Measurements from ENCODE around the gene NKD2. TPM values are rescaled to one million over a fixed set of nuclear protein-coding genes. Genes with fewer than 3 reads are reported as not detected.
"Not testable (repeated sequence)": the region's sequence is repeated elsewhere in the genome, so short reads cannot be mapped to it uniquely, and the experiment has no call there.

NKD2 gene
- polyA plus RNA-seq, 4 donors, result 7.8 to 25.3 (median 15.1) TPM

- no peak for DNase-seq (ENCODE audit: low read depth in 4 of 4, low spot score in 3 of 4)
These were observed 72.9 kb downstream of the NKD2 start for GRCh38 chr5:1081519-1081918.

- DNase-seq (ENCODE audit: low read depth in 4 of 4, low spot score in 3 of 4), result not testable (repeated sequence)
These were observed 74.4 kb downstream of the NKD2 start for GRCh38 chr5:1083026-1083425.

- no peak for DNase-seq (ENCODE audit: low read depth in 4 of 4, low spot score in 3 of 4)
These were observed 75.4 kb downstream of the NKD2 start for GRCh38 chr5:1083823-1084605.

- no peak for DNase-seq (ENCODE audit: low read depth in 4 of 4, low spot score in 3 of 4)
These were observed 76.8 kb downstream of the NKD2 start for GRCh38 chr5:1085391-1085790.

GRCh38 chr5:1086137-1086536, 77.5 kb downstream of the NKD2 start:
- no peak for DNase-seq (ENCODE audit: low read depth in 4 of 4, low spot score in 3 of 4)

GRCh38 chr5:1086871-1087270, 78.3 kb downstream of the NKD2 start:
- DNase-seq (ENCODE audit: low read depth in 4 of 4, low spot score in 3 of 4), result no peak

- DNase-seq (ENCODE audit: low read depth in 4 of 4, low spot score in 3 of 4), result no peak
These were observed 78.8 kb downstream of the NKD2 start for GRCh38 chr5:1087428-1087827.

GRCh38 chr5:1088031-1088430, 79.4 kb downstream of the NKD2 start:
- no peak for DNase-seq (ENCODE audit: low read depth in 4 of 4, low spot score in 3 of 4)

Other genes starting within 250 kb of the NKD2 start
- gene ZDHHC11B, start 224.1 kb upstream of the NKD2 start, polyA plus RNA-seq (ENCODE audit: insufficient read length in 4 of 4), result 1 to 10 TPM; 1.7 to 7.7 (median 4.0) TPM
- 10 to 100 TPM in 1 of 4 donors, 1 to 10 TPM in 3; 3.0 to 11.0 (median 6.2) TPM for gene ZDHHC11, start 157.8 kb upstream of the NKD2 start, polyA plus RNA-seq (ENCODE audit: insufficient read length in 4 of 4)
- gene BRD9, start 116.0 kb upstream of the NKD2 start, polyA plus RNA-seq (ENCODE audit: insufficient read length in 4 of 4), result 10 to 100 TPM; 33.6 to 45.3 (median 36.7) TPM
- gene TRIP13, start 115.9 kb upstream of the NKD2 start, polyA plus RNA-seq (ENCODE audit: insufficient read length in 4 of 4), result 10 to 100 TPM; 10.8 to 15.5 (median 12.4) TPM
- gene SLC12A7, start 103.3 kb downstream of the NKD2 start, polyA plus RNA-seq (ENCODE audit: insufficient read length in 4 of 4), result 10 to 100 TPM; 24.1 to 41.4 (median 34.1) TPM
- 10 to 100 TPM in 3 of 4 donors, under 1 TPM in 1; 0.78 to 70.8 (median 42.4) TPM for gene SLC6A19, start 192.8 kb downstream of the NKD2 start, polyA plus RNA-seq (ENCODE audit: insufficient read length in 4 of 4)
- gene SLC6A18, start 216.6 kb downstream of the NKD2 start, polyA plus RNA-seq (ENCODE audit: insufficient read length in 4 of 4), result 1 to 10 TPM in 2 of 4 donors, under 1 TPM in 1, not detected in 1; 0.11 to 5.1 (median 1.2) TPM

All from left renal pelvis (tissue), 4 donors.